HG02571 (cell line): ENCODE data around the gene DEPDC1B.
"Not testable (repeated sequence)": the region's sequence is repeated elsewhere in the genome, so short reads cannot be mapped to it uniquely, and the experiment has no call there.

ENCODE experiments used
- ATAC-seq: cut with Tn5 transposase; IDR thresholded peaks from one replicate; pipeline ENCODE4 v1.9.1; 2021; ENCODE audit warnings: mild to moderate bottlenecking, moderate library complexity; ENCODE audit not compliant: unreplicated experiment

Gene DEPDC1B

GRCh38 chr5:60700416-60700757 is 421 bp upstream of the DEPDC1B start:
- ATAC-seq: peak; percentile 20

GRCh38 chr5:60699288-60699608 is 718 bp downstream of the DEPDC1B start:
- no peak for ATAC-seq

- ATAC-seq: no peak
These were observed 1.6 kb downstream of the DEPDC1B start for GRCh38 chr5:60698336-60698735.

- ATAC-seq: no peak
These were observed 9.6 kb downstream of the DEPDC1B start for GRCh38 chr5:60690326-60690725.

- ATAC-seq: no peak
These were observed 11.0 kb downstream of the DEPDC1B start for GRCh38 chr5:60688980-60689379.

GRCh38 chr5:60687927-60688720 is 11.8 kb downstream of the DEPDC1B start:
- ATAC-seq: peak; percentile 95

- no peak for ATAC-seq
These were observed 13.8 kb downstream of the DEPDC1B start for GRCh38 chr5:60686157-60686556.

- no peak for ATAC-seq
These were observed 14.3 kb downstream of the DEPDC1B start for GRCh38 chr5:60685700-60686099.

- no peak for ATAC-seq
These were observed 14.9 kb downstream of the DEPDC1B start for GRCh38 chr5:60685028-60685427.

GRCh38 chr5:60682007-60682406 is 18.0 kb downstream of the DEPDC1B start:
- not testable (repeated sequence) for ATAC-seq

GRCh38 chr5:60679816-60680215 is 20.1 kb downstream of the DEPDC1B start:
- no peak for ATAC-seq

- ATAC-seq: no peak
These were observed 21.9 kb downstream of the DEPDC1B start for GRCh38 chr5:60677850-60678664.

- no peak for ATAC-seq
These were observed 24.7 kb downstream of the DEPDC1B start for GRCh38 chr5:60675286-60675685.

- ATAC-seq: no peak
These were observed 25.5 kb downstream of the DEPDC1B start for GRCh38 chr5:60674251-60675069.

- ATAC-seq: no peak
These were observed 26.6 kb downstream of the DEPDC1B start for GRCh38 chr5:60673334-60673733.

GRCh38 chr5:60672693-60673264 is 27.2 kb downstream of the DEPDC1B start:
- ATAC-seq: no peak

GRCh38 chr5:60671899-60672692 is 27.9 kb downstream of the DEPDC1B start:
- no peak for ATAC-seq

GRCh38 chr5:60670749-60671148 is 29.2 kb downstream of the DEPDC1B start:
- no peak for ATAC-seq

GRCh38 chr5:60668686-60669304 is 31.2 kb downstream of the DEPDC1B start:
- ATAC-seq: no peak
